ENCODE measurements around the gene NOL3. TPM values are rescaled to one million over a fixed set of nuclear protein-coding genes. Genes with fewer than 3 reads are reported as not detected.
A peak's percentile ranks its signal among the peaks of the same experiment; 100 is the strongest.

The NOL3 gene
- total and polyA plus RNA-seq, 2 of the 13 experiments (the other 11 are each of a cell fraction or from before 2014, with no cell fraction given): 5.7 to 20.5 TPM

DNA sequence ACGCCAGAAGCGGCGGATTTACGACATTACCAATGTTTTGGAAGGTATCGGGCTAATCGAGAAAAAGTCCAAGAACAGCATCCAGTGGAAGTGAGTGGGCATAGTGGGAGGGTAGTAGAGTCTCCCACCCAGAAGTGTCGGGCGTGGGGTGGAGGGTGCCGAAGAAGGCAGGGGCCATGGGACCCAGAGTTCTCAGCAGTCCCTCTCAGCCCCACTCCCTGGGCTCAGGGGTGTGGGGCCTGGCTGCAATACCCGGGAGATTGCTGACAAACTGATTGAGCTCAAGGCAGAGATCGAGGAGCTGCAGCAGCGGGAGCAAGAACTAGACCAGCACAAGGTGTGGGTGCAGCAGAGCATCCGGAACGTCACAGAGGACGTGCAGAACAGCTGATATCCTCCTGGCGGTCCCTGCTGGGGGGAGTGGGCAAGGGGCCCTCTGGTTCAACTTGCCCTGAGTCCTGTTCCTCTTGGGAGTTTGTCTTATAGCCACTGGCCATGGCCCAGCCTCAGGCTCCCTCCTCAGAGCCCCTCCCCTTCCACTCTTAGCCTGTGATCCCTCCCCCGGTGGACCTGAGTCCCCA, 22.5 kb downstream of the NOL3 start (continued):
- no peak for TF ChIP-seq JUNB (CRISPR knock-in tag; IDR thresholded peaks at IDR 0.05; ENCODE audit: borderline replicate concordance)
- TF ChIP-seq, protein P1, sequence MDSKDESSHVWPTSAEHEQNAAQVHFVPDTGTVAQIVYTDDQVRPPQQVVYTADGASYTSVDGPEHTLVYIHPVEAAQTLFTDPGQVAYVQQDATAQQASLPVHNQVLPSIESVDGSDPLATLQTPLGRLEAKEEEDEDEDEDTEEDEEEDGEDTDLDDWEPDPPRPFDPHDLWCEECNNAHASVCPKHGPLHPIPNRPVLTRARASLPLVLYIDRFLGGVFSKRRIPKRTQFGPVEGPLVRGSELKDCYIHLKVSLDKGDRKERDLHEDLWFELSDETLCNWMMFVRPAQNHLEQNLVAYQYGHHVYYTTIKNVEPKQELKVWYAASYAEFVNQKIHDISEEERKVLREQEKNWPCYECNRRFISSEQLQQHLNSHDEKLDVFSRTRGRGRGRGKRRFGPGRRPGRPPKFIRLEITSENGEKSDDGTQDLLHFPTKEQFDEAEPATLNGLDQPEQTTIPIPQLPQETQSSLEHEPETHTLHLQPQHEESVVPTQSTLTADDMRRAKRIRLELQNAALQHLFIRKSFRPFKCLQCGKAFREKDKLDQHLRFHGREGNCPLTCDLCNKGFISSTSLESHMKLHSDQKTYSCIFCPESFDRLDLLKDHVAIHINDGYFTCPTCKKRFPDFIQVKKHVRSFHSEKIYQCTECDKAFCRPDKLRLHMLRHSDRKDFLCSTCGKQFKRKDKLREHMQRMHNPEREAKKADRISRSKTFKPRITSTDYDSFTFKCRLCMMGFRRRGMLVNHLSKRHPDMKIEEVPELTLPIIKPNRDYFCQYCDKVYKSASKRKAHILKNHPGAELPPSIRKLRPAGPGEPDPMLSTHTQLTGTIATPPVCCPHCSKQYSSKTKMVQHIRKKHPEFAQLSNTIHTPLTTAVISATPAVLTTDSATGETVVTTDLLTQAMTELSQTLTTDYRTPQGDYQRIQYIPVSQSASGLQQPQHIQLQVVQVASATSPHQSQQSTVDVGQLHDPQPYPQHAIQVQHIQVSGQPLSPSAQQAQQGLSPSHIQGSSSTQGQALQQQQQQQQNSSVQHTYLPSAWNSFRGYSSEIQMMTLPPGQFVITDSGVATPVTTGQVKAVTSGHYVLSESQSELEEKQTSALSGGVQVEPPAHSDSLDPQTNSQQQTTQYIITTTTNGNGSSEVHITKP (CRISPR knock-in tag; IDR thresholded peaks at IDR 0.05; ENCODE audit: low read depth): no peak
- TF ChIP-seq SCMH1 (CRISPR knock-in tag; IDR thresholded peaks at IDR 0.05; ENCODE audit: borderline replicate concordance): no peak
- TF ChIP-seq, protein P2, sequence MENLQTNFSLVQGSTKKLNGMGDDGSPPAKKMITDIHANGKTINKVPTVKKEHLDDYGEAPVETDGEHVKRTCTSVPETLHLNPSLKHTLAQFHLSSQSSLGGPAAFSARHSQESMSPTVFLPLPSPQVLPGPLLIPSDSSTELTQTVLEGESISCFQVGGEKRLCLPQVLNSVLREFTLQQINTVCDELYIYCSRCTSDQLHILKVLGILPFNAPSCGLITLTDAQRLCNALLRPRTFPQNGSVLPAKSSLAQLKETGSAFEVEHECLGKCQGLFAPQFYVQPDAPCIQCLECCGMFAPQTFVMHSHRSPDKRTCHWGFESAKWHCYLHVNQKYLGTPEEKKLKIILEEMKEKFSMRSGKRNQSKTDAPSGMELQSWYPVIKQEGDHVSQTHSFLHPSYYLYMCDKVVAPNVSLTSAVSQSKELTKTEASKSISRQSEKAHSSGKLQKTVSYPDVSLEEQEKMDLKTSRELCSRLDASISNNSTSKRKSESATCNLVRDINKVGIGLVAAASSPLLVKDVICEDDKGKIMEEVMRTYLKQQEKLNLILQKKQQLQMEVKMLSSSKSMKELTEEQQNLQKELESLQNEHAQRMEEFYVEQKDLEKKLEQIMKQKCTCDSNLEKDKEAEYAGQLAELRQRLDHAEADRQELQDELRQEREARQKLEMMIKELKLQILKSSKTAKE (CRISPR knock-in tag; IDR thresholded peaks at IDR 0.05; ENCODE audit: borderline replicate concordance): no peak
- TF ChIP-seq, protein P3, sequence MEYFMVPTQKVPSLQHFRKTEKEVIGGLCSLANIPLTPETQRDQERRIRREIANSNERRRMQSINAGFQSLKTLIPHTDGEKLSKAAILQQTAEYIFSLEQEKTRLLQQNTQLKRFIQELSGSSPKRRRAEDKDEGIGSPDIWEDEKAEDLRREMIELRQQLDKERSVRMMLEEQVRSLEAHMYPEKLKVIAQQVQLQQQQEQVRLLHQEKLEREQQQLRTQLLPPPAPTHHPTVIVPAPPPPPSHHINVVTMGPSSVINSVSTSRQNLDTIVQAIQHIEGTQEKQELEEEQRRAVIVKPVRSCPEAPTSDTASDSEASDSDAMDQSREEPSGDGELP (IDR thresholded peaks at IDR 0.05; ENCODE audit: borderline replicate concordance, low read depth): peak; percentile 80; the same call in 1 of the 2 replicates
- no peak for TF ChIP-seq ISX (CRISPR knock-in tag; conservative IDR thresholded peaks at IDR 0.05)
- TF ChIP-seq HNRNPUL1 (IDR thresholded peaks at IDR 0.05; ENCODE audit: low read depth, low read length): no peak
- peak; percentile 86; the same call in 1 of the 2 replicates for TF ChIP-seq ZNF572 (CRISPR knock-in tag; IDR thresholded peaks at IDR 0.05)
- TF ChIP-seq GTF3A (CRISPR knock-in tag; conservative IDR thresholded peaks at IDR 0.05): 0 out of 2 replicates have a peak, but pooled peaks have one; percentile 21
- TF ChIP-seq ASH2L (IDR thresholded peaks at IDR 0.05; ENCODE audit: insufficient read length, low read depth, low read length): no peak
- TF ChIP-seq IRF2 (CRISPR knock-in tag; IDR thresholded peaks at IDR 0.05): no peak
- no peak for TF ChIP-seq ATF1 (CRISPR knock-in tag; IDR thresholded peaks at IDR 0.05)
- no peak for TF ChIP-seq ETV5 (CRISPR knock-in tag; IDR thresholded peaks at IDR 0.05; ENCODE audit: borderline replicate concordance)
- TF ChIP-seq, protein P4, sequence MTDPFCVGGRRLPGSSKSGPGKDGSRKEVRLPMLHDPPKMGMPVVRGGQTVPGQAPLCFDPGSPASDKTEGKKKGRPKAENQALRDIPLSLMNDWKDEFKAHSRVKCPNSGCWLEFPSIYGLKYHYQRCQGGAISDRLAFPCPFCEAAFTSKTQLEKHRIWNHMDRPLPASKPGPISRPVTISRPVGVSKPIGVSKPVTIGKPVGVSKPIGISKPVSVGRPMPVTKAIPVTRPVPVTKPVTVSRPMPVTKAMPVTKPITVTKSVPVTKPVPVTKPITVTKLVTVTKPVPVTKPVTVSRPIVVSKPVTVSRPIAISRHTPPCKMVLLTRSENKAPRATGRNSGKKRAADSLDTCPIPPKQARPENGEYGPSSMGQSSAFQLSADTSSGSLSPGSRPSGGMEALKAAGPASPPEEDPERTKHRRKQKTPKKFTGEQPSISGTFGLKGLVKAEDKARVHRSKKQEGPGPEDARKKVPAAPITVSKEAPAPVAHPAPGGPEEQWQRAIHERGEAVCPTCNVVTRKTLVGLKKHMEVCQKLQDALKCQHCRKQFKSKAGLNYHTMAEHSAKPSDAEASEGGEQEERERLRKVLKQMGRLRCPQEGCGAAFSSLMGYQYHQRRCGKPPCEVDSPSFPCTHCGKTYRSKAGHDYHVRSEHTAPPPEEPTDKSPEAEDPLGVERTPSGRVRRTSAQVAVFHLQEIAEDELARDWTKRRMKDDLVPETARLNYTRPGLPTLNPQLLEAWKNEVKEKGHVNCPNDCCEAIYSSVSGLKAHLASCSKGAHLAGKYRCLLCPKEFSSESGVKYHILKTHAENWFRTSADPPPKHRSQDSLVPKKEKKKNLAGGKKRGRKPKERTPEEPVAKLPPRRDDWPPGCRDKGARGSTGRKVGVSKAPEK (CRISPR knock-in tag; IDR thresholded peaks at IDR 0.05; ENCODE audit: borderline replicate concordance): no peak
- 0 out of 2 replicates have a peak, but pooled peaks have one; percentile 53 for TF ChIP-seq MEIS1 (CRISPR knock-in tag; IDR thresholded peaks at IDR 0.05; ENCODE audit: borderline replicate concordance)
- TF ChIP-seq MZF1 (CRISPR knock-in tag; IDR thresholded peaks at IDR 0.05; ENCODE audit: borderline replicate concordance): no peak
- 0 out of 2 replicates have a peak, but pooled peaks have one; percentile 27 for TF ChIP-seq ZBTB3 (CRISPR knock-in tag; IDR thresholded peaks at IDR 0.05; ENCODE audit: borderline replicate concordance, low read depth)
- no peak for TF ChIP-seq ZNF10 (CRISPR knock-in tag; IDR thresholded peaks at IDR 0.05; ENCODE audit: borderline replicate concordance, low read depth)
- no peak for TF ChIP-seq RNF2 (conservative IDR thresholded peaks at IDR 0.05; ENCODE audit: low read depth)
- TF ChIP-seq ZNF3 (CRISPR knock-in tag; IDR thresholded peaks at IDR 0.05): no peak
